CD4-positive, alpha-beta T cell treated with Interleukin-4 for 4 hours (primary cell): Measurements from ENCODE around the gene CHRNA4.
"Not testable (repeated sequence)": the region's sequence is repeated elsewhere in the genome, so short reads cannot be mapped to it uniquely, and the experiment has no call there.

ENCODE experiments used
- DNase-seq: peaks from one replicate; pipeline ENCODE4 v3.0.0-alpha.2; 2020

Gene CHRNA4

DNA sequence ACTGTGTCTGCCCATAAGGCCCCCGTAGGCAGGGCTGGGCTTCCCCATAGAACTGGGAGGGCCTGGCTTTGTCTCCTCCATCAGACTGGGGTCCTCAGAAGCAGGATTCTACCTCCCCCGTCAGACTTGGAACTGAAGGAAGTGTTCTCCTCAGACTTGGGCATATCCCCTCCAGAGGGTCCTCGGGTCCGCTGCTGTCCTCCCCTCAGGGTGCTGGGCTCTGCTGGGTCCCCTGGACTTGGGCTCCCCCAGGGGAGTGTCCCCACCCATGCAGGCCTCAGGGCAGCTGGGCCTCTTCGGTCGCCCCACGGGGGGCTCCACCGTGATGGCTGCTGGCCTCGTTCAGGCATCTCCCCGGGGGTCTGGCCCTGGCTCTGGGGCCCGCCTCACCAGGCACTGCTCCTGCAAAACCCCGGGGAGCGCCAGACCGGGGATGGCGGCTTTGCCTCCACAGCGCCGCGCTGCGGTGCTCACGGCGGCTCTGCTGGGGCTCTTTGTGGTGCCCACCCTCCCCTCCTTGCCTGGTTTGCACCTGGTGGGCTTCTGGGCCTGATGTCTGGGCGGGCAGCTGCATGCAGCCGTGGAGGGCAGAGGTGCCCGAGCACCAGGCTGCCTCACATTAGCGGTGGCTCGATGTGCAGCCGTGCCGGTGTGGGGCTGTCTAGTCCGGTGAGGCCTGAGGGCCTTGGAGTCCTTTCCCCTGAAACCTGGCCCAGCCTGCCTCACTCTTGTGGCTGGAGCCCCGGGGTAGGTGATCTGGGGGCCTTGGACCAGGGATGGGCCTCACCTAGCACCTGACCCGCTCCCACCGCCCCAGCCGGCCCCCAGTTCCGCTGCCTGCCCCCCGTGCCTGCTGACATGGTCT, 54.2 kb downstream of the CHRNA4 start:
- no peak for DNase-seq

DNA sequence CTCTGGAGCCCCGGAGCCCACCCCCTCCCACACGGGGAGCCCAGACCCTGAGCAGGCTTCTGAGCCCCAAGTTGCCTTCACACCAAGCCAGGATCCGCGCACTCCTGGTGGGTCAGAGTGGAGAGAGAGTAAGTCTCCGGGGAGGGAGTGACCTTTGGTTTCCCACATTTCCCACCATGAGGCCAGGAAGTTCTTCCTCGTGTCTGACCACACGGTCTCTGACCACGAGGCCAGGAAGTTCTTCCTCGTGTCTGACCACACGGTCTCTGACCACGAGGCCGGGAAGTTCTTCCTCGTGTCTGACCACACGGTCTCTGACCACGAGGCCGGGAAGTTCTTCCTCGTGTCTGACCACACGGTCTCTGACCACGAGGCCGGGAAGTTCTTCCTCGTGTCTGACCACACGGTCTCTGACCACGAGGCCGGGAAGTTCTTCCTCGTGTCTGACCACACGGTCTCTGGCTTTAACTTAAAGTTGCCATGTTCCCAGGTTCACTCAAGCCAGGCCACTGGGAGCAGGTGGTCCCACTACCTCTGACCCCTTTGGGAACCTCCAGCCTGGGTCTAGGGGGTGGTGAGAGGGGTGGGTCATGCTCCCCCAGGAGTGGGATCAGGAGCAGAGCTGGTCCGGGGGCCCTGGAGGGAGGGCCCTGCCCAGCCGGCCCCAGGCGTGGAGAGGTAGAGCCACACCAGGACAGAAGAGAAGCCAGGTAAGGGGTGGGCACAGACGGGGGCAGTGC, 55.0 kb downstream of the CHRNA4 start:
- not testable (repeated sequence) for DNase-seq

- DNase-seq, result no peak
Observed at GRCh38 chr20:63305393-63305792, 55.8 kb downstream of the CHRNA4 start.

DNA sequence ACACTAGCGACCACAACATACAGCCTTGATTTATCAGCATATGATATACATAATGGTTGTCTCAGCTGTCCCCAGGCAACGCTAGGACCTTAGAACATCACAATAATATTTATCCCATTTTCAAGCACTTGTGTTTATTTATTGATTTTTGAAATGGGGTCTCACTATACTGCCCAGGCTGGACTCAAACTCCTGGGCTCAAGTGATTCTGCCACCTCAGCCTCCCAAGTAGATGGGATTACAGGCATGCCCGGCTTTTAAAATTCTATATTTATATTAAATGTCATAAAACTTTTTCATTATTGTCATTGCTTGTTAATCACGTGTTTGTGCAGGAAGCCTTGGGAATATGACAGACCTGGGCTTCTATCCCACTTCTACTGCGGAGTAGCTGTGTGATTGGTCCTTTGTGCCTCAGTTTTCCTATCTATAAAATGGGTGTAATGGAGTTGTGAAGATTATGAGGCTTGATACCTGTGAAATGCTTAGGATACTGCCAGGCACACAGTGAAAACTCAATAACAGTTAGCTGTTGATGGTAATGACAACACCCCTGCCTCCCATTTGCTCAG, 58.0 kb downstream of the CHRNA4 start:
- DNase-seq, result no peak

DNA sequence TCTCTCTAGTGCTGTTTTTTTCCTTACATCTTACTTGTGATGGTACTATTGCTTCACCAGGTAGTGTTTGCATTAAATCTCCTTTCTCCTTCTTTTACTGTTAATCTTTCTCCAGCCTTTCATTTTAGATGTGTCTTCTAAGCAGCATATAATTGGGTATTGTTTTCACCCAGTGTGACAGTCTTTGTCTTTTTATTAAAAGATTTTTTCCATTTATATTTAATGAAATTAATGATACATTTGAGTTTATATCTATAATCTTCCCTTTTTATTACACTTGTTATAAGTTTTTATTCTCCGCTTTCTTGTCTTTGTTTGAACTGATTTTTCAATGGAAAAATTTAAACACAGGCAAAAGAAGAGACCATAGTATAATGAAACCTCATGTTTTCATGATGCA, 59.5 kb downstream of the CHRNA4 start:
- no peak for DNase-seq

DNA sequence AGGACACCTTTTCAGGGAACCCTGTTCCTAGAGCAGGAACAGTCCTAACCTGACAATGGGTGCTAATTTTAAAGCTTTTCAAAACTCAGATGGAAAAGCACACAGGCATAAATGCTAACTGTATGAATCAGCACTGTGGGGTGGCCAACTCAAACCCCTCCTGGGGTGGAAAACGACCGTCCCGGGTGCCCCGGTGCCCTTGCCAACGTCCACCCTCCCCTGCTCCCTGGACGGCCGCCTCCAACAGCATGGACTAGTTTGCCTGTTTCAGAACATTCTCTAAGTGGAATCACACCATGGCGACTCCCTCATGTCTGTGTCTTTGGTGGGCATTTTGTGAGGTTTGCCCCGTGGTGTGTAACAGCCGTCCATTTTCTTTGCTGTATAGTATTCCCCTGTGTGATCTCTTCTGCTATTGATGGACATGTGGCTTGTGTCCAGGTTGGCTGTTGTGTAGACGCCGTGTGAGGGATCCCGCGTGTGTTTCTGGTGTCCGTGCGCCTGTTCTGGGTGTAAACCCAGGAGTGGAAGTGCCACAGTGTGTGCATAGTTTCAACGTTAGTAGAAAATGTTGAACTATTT, 62.3 kb downstream of the CHRNA4 start:
- DNase-seq, result no peak

DNA sequence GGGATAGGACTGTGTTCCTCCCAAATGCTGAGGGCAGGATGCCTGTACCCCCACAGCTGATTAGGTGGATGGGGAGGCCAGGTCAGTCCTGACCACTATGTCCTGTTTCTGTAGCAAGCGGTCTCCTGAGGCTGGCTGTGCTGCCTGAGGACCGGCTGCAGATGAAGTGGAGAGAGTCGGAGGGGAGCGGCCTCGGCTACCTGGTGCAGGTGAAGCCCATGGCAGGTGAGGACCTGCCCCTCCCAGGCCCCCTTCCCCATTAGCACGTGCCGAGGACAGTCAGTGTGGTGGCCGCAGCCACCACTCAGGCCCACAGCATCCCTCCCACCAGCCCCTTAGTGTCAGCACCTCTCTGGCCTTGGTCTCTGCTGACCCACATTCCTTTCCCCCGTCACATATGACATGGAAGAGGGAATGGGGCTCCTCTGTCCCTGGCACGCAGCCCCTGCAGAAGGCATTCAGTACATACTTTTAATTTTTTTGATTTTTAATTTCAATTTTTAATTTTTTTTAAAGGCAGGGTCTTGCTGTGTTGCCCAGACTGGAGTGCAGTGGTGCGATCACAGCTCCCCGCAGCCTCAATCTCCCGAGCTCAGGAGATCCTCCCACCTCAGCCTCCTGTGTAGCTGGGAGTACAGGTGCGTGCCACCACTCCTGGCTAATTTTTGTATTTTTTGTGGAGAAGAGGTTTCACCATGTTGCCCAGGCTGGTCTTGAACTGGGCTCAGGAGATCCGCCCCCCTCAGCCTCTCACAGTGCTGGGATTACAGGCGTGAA, 63.2 kb downstream of the CHRNA4 start:
- DNase-seq, result no peak

GRCh38 chr20:63297371-63297781, 63.8 kb downstream of the CHRNA4 start:
- no peak for DNase-seq

DNA sequence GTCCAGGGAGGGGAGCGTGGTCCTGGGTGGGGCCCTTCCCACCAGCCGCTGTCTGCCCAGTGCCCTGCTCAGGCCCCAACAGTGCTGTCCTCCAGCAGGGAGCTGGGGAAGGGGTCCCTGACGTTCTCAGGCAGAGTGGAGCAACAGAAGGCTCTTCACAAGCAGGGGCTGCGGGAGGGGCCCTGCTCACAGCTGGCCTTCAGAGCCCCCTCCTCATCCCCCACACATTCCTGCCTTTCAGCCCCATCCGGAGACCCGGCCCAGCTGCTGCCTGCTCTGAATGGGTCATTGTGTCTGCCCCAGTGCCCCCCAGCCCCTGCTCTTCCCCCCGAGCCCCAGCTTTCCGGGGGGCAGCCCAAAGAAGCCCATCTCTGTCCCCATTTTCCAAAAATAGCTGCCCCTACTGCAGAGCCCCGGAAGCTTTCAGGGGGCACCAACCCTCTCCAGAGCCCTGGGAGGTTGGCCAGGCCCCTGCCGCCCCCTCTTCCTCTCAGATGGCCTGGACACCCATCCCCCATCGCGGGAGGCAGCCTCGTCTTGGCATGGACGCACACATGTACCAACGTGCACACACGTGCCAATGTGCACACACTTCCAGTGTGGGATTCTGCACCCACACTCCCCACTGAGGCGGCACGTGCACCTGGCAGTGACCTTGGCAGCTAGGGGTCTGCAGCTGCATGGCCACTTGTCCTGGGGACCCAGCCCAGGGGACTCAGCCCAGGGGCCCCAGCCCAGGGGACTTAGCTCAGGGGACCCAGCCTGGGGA, 64.4 kb downstream of the CHRNA4 start:
- DNase-seq, result no peak

DNA sequence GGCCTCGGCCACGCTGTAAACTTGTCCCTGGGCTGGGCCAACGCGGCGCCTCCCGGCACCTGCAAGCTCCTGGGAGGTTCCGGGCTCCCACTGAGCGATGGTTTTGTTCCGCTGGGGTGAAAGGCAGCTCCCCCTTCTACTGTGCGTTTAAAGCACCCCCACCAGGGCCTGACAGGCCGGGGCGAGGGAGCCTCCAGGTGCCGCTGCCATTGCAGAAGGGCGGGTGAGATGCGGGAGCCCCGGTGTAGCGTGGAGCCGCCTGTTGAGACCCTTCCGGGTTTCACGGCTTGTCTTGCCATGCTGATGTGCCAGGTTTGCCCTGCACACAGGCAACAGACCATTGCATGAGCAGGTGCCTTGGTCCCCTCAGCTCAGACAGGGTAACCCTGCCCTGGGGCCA, 65.3 kb downstream of the CHRNA4 start:
- DNase-seq, result no peak

- no peak for DNase-seq
Observed at GRCh38 chr20:63295422-63295821, 65.7 kb downstream of the CHRNA4 start.

DNA sequence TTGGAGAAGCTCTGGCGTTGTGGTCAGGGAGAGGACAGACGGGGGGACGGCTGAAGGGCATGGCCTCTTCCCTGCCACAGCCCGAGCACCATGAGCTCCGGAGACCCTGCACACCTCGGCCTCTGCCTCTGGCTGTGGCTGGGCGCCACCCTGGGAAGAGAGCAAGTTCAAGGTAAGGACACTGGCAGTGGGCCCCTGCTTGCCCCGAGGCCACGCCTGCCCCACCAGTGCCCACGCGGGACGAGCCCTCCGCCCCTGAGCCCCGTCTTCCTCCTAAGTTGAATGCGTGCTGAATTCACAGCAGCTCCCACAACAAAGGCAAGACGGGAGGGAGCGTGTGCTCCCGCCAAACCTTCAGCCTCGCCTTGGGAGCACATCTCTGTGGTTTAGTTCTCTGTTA, 66.1 kb downstream of the CHRNA4 start:
- no peak for DNase-seq

DNA sequence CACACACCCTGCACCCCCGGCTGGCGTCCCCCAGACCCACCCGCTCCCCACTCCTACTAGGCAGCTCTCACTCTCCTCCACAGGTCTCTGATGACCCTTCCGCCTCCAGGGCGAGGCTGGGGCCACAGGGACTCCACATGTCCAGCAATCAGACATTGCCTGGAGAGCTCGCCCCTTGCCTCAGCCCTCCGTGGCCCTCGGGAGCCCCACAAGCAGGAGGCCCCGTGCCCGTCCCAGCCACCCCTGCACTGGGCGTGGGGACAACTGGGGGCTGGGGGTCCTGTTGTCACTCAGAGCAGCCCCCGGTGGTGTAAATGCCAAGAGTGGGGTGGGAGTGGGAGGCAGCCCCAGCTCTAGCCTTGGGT, 66.6 kb downstream of the CHRNA4 start:
- no peak for DNase-seq

DNA sequence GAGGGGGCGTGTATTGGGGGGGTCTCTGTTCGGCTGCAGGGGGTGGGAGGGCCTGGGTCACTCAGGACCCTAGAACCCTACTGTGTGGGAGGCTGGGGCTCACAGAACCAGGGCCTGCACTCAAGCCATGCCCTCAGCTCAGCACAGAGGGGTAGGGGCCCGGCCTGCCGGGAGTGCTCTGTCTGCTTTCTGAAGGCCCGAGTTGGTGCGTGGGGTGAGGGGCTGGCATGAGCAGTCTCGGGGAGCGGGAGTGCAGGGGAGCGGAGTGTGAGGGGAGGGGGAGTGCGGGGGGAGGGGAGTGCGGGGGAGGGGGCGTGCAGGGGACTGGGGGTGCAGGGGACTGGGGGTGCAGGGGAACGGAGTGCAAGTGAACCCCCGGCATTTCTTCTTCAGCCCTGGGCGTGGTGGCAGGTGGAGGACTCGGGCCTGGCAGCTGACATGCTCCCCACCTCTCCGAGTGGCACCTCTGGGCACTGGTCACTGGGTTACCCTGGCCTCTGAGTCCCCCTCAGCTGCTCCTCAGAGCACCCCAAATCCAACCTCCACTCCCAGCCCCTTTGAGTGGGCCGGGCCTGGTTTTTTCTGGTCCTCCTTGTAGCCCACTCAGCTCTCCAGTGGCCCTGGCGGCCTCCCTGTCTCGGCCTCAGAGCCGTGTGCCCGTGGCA, 67.1 kb downstream of the CHRNA4 start:
- DNase-seq, result no peak

DNA sequence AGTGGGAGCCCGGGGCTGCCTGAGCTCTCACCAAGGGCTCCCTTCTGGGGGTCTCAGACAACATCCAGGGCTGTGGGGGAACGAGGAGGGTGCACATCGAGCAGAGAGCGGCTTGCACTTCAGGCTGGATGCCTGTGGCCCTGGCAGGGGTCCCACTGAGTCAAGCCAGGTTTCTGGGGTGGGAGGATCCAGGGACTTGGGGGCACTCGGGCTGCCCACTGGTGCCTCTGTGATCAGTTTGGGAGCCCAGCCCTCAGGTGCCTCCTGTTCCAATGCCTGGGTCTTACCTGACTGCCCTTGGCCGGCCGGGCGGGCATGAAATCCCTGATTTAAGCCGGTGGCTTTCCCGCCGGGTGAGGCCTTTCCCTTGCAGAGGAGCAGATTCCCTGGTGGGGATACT, 67.7 kb downstream of the CHRNA4 start:
- no peak for DNase-seq
